Measurements from ENCODE around the gene CACNA1D. TPM values are rescaled to one million over a fixed set of nuclear protein-coding genes. Genes with fewer than 3 reads are reported as not detected.

The CACNA1D gene
- total and polyA plus RNA-seq, 9 of the 15 experiments (the other 6 are each of a cell fraction or from before 2014, with no cell fraction given) = 0.29 TPM; not detected in 8

- TF ChIP-seq MGA (IDR thresholded peaks at IDR 0.05) (no peak), PYGO2 (tag; IDR thresholded peaks at IDR 0.05) (no peak), TEAD4 (IDR thresholded peaks at IDR 0.05; ENCODE audit: low read length) (no peak), TEAD4 (CRISPR knock-in tag; IDR thresholded peaks at IDR 0.05; ENCODE audit: borderline replicate concordance) (no peak)
Measured at GRCh38 chr3:53495520-53496391, 1.3 kb downstream of the CACNA1D start (continued).

All from K562 (cell line).